Effector CD8-positive, alpha-beta T cell (primary cell): ENCODE data around the gene PES1.
"Not testable (repeated sequence)": the region's sequence is repeated elsewhere in the genome, so short reads cannot be mapped to it uniquely, and the experiment has no call there.

ENCODE experiments used
- DNase-seq: peaks from one replicate; lab custom pipeline; 2025; lab: John Stamatoyannopoulos, UW
- total RNA-seq, 4 experiments: gene quantifications; one replicate each; lab custom pipeline; 2026; lab: John Stamatoyannopoulos, UW

Gene PES1
- 48.6 to 156 (median 72.8) reads per million in 4 experiments for total RNA-seq

- peak; percentile 88 for DNase-seq
Measured at GRCh38 chr22:30591588-30592359, at the start of gene PES1. PES1 (minus strand) TSS chr22:30591910; CDS start chr22:30591833, 77 bp downstream.

GRCh38 chr22:30640839-30641430, 49.2 kb upstream of the PES1 start:
- no peak for DNase-seq

DNA sequence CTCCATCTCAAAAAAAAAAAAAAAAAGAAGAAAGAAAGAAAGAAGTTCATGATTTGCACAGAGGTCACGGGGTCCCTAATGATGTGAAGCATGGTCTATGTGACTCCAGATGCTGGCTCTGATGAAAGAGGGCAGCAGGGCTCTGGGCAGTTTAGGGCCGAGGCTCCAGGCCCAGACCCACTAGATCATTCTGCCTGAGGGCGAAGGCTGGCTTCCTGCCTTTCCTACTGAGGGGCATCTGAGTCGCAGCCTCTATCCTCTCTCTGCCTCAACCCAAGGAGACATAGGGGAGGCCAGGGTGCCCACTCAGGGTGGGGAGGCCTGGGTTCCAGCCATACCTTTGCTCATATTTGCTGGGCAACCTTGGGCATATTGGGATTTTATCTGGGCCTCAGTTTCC, 48.7 kb upstream of the PES1 start:
- no peak for DNase-seq

- DNase-seq: no peak
Measured at GRCh38 chr22:30637701-30638114, 46.0 kb upstream of the PES1 start.

- no peak for DNase-seq
Measured at GRCh38 chr22:30636226-30637077, 44.7 kb upstream of the PES1 start.

DNA sequence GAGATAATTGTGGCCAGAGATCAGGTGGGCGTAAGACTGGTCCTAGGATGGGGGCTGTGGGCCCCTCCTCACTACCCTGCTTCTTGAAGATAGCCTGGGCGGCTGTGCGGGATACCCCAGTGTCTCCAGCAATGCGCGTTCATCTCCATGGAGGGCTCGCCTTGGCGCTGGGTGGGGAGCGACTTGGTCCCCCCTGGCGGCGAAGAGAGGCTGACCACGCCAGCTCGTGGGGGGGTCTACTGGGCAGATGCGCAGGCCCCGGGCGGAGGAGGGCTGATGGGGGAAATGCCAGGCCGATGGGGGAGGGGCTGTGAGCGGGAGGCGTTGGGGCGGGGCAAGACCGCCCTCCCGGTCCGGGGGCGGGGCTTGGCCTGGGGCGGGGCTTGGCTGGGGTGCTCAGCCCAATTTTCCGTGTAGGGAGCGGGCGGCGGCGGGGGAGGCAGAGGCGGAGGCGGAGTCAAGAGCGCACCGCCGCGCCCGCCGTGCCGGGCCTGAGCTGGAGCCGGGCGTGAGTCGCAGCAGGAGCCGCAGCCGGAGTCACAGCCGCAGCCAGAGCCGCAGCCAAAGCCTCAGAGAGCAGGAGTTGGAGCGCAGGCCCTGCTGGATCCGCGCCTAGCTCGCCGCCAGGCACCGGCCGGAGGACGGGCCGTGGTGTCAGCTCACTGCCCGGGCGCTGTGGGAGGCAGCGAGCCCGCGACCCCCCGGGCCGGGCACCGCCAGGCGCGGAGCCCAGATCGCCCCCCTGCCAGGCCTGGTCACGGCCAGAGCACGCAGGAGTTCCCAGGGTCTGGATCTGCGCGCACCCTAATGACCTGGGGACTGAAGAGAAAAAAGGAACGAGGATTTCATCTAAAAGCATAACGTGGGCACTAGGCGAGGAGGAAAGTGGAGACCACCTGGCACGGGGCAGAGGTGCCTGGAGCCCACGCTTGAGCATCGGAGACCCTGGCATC, 43.8 kb upstream of the PES1 start, which contains the start of gene SLC35E4:
TSS of gene SLC35E4 (plus strand) at position 509 of the 953 bp plus-strand sequence. CDS start 670 bp downstream, outside the sequence.
- peak; percentile 93 for DNase-seq

- peak; percentile 81 for DNase-seq
Measured at GRCh38 chr22:30634471-30635233, 42.9 kb upstream of the PES1 start.

DNA sequence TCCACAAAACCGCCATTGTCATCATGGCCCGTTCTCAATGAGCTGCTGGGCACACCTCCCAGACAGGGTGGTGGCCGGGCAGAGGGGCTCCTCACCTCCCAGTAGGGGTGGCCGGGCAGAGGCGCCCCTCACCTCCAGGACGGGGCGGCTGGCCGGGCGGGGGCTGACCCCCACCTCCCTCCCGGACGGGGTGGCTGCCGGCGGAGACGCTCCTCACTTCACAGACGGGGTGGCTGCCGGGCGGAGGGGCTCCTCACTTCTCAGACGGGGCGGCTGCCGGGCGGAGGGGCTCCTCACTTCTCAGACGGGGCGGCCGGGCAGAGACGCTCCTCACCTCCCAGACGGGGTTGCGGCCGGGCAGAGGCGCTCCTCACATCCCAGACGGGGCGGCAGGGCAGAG, 39.8 kb upstream of the PES1 start:
- DNase-seq: not testable (repeated sequence)

DNA sequence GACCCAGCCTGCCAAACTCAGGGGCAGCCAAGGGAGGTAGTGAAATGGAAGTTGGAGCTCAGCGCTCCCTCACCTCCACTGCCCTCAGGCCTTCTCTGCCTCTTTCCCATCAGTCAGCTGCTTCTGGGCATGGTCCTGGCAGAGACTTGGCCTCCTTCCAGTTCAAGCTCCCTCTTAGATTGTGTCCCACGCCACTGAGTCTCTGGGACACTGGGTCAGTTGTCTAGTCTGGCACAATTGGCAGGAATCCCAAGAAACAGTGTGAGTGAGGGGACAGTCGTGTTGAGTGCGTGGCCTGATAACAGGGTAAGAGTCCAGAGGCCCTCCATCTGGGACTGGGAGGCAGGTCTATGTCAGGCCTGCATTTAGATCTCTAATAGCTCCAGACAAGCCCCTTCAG, 36.8 kb upstream of the PES1 start:
- no peak for DNase-seq

DNA sequence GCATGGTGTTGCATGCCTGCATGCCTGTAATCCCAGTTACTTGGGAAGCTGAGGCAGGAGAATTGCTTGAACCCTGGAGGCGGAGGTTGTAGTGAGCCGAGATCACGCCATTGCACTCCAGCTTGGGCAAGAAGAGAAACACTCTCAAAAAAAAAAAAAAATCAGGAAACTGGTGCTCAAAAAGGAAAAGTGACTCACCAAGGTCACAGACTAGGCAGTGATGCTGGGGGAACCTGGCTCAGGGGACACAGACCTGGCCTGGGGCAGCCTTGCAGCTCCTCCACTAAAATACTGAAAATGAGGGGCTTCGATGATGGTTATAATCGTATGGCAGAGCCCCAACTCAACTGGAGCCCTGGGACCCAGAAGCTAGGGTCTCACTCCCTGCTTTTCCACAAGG, 35.8 kb upstream of the PES1 start:
- DNase-seq: no peak

- DNase-seq: no peak
Measured at GRCh38 chr22:30626413-30626812, 34.7 kb upstream of the PES1 start.

GRCh38 chr22:30619909-30620308, 28.2 kb upstream of the PES1 start:
- DNase-seq: not testable (repeated sequence)

- DNase-seq: no peak
Measured at GRCh38 chr22:30617819-30618218, 26.1 kb upstream of the PES1 start.

DNA sequence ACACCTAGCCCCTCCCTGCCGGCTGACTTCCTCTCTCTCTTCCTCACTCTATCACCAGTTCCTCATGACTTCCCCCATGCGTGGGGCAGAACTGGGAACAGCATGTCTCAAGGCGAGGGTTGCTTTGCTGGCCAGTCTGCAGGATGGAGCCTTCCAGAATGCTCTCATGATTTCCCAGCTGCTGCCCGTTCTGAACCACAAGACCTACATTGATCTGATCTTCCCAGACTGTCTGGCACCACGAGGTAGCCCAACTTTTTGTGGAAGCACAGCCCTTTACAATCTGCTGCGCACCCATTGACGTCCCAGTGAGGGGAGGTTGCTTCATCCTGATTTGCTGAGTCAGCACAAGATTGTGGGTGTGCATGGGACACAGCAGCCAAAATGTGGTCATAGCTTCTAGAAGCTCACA, 23.8 kb upstream of the PES1 start:
- no peak for DNase-seq

DNA sequence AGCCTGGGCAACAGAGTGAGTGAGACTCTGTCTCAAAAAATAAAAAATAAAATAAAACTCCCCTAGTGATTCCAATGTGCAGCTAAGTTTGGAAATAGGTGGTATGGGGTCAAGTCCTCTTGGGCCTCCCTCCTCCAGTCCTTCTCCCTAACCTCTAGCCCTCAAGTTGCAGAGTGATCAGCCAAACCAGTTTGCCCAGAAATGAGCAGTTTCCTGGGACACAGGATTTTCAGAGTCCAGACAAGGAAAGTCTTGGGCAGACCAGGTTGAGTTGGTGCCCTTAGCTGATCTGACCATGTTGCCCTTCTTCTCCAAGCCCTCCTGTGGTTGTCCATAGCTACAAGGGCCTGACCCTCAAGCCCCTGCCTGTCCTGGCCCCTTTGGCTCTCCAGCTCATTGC, 23.2 kb upstream of the PES1 start:
- DNase-seq: no peak

DNA sequence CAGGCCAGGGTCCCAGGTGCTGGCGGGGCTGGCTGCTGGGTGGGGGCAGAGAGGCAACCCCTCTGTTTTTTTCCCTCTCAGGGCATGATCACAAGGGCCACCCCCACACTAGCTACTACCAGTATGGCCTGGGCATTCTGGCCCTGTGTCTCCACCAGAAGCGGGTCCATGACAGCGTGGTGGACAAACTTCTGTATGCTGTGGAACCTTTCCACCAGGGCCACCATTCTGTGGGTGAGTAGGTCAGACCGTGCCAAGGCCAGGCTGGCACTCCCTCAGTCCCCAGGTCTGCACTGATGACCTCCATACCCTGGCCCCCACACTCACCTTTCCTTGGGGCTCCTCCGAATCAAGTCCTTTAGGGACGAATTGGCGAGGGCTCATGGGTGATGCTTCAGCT, 22.6 kb upstream of the PES1 start:
- DNase-seq: no peak

DNA sequence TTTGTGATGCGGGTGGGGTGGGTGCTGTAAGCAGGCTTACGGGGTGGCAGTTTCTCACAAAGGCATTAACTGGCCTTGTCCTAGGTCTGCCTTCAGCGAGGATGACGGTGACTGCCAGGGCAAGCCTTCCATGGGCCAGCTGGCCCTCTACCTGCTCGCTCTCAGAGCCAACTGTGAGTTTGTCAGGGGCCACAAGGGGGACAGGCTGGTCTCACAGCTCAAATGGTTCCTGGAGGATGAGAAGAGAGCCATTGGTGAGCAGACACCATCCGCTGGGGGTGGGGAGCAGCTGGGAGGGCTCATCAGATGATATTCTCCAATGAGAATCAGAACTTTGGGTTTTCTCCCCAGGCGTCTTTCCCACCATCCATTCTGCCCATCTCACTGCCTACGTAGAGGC, 21.1 kb upstream of the PES1 start:
- DNase-seq: no peak

GRCh38 chr22:30611197-30611596, 19.5 kb upstream of the PES1 start:
- no peak for DNase-seq

- DNase-seq: no peak
Measured at GRCh38 chr22:30610299-30610698, 18.6 kb upstream of the PES1 start.
